CD4-positive, CD25-positive, alpha-beta regulatory T cell (primary cell): ENCODE data around the gene SCAANT1. TPM values are rescaled to one million over a fixed set of nuclear protein-coding genes. Genes with fewer than 3 reads are reported as not detected.
A peak's percentile ranks its signal among the peaks of the same experiment; 100 is the strongest.

Experiments used
- ATAC-seq, 2 donors: fragments of 150-1000 bp; cut with Tn5 transposase; one replicate each; pipeline ENCODE4 v1.10.0; 2021; ENCODE audit warnings: low read depth in 2 of 2, moderate number of reproducible peaks in 2 of 2, moderate library complexity in 1 of 2
- DNase-seq, 3 donors: peaks; one replicate each; pipeline versions ENCODE4 v3.0.0 to v3.0.0-alpha.2; 2012 to 2022; ENCODE audit warnings: mixed read lengths in 1 of 3
- H3K27ac ChIP-seq: one replicate; pipeline ENCODE4 v1.7.0; 2013; ENCODE audit warnings: mild to moderate bottlenecking, low read length; ENCODE audit not compliant: insufficient read depth, poor library complexity, severe bottlenecking
- H3K27me3 ChIP-seq: one replicate; pipeline ENCODE4 v1.7.0; 2013; ENCODE audit warnings: low read length; ENCODE audit not compliant: control insufficient read depth, insufficient read depth
- H3K36me3 ChIP-seq: one replicate; pipeline ENCODE4 v1.7.0; 2013; ENCODE audit warnings: mild to moderate bottlenecking, low read length, moderate library complexity; ENCODE audit not compliant: control insufficient read depth, insufficient read depth
- H3K4me1 ChIP-seq: 2 replicates; pipeline ENCODE4 v1.7.0; 2013; ENCODE audit warnings: mild to moderate bottlenecking, low read length; ENCODE audit not compliant: insufficient read depth, control insufficient read depth, poor library complexity, severe bottlenecking
- H3K4me3 ChIP-seq: one replicate; pipeline ENCODE4 v1.7.0; 2013; ENCODE audit warnings: low read depth, mild to moderate bottlenecking, low read length, moderate library complexity
- H3K9me3 ChIP-seq, 2 experiments: 1 replicate in 1 of 2; 2 replicates in 1 of 2; pipeline ENCODE4 v1.7.0; 2013; ENCODE audit warnings: low read length in 2 of 2, mild to moderate bottlenecking in 1 of 2, moderate library complexity in 1 of 2; ENCODE audit not compliant: control insufficient read depth in 2 of 2
- H3K27ac Mint-ChIP-seq, 3 donors: one replicate each; pipeline ENCODE4 v1.8.0; 2020 to 2022; ENCODE audit warnings: mild to moderate bottlenecking in 3 of 3, mixed read lengths in 3 of 3, moderate library complexity in 2 of 3
- H3K27me3 Mint-ChIP-seq: one replicate; pipeline ENCODE4 v1.8.0; 2022; ENCODE audit warnings: mild to moderate bottlenecking, mixed read lengths
- H3K36me3 Mint-ChIP-seq: one replicate; pipeline ENCODE4 v1.8.0; 2020; ENCODE audit warnings: mixed read lengths
- H3K4me1 Mint-ChIP-seq, 4 donors: one replicate each; pipeline ENCODE4 v1.8.0; 2020 to 2022; ENCODE audit warnings: mixed read lengths in 4 of 4, mild to moderate bottlenecking in 1 of 4
- H3K4me3 Mint-ChIP-seq, 4 donors: one replicate each; pipeline ENCODE4 v1.8.0; 2020 to 2022; ENCODE audit warnings: mild to moderate bottlenecking in 4 of 4, mixed read lengths in 4 of 4, moderate library complexity in 3 of 4
- H3K9me3 Mint-ChIP-seq, 7 donors: one replicate each; pipeline ENCODE4 v1.8.0; 2020 to 2022; ENCODE audit warnings: mixed read lengths in 7 of 7, mild to moderate bottlenecking in 3 of 7, moderate library complexity in 2 of 7
- polyA plus RNA-seq, 4 donors: library from polyadenylated mRNA; unstranded; fragments of 300-500 nt; fragmentation: Illumina TruSeq; gene quantifications; one replicate each; pipeline ENCODE4 v1.2.3, GENCODE V29; 2021
- total RNA-seq: library from RNA; stranded (reverse); gene quantifications from one replicate; pipeline ENCODE4 v1.2.3, GENCODE V29; 2022

Gene SCAANT1
- total RNA-seq (4.7 TPM), polyA plus RNA-seq (not detected)

GRCh38 chr3:63911873-63912767, at the start of gene SCAANT1:
Gene SCAANT1 (minus strand): TSS chr3:63912383.
- ATAC-seq (peak; percentile 63 to 70), DNase-seq (peak; percentile 78 to 89 (median 83))
- H3K27ac ChIP-seq, result peak within 1 kb of the TSS; percentile 94
- H3K27me3 Mint-ChIP-seq, result peaks cover 9% of the 10 kb centered on the region
- H3K4me3 ChIP-seq, result peak within 1 kb of the TSS; percentile 83
- H3K4me1 ChIP-seq, result peaks cover 21% of the 10 kb centered on the region
- peak within 1 kb of the TSS; percentile 91 to 98 (median 92) for H3K4me3 Mint-ChIP-seq
- peaks cover 30 to 50% (median 38%) of the 10 kb centered on the region in 4 donors for H3K4me1 Mint-ChIP-seq
- H3K9me3 ChIP-seq, result no peaks in the 10 kb centered on the region
- H3K27me3 ChIP-seq, result no peaks in the 10 kb centered on the region
- peaks cover 4% of the 10 kb centered on the region for H3K36me3 Mint-ChIP-seq
- H3K27ac Mint-ChIP-seq, result peak within 1 kb of the TSS; percentile 95 to 96 (median 96)
- H3K9me3 Mint-ChIP-seq, result no peaks in the 10 kb centered on the region
- peaks cover 9% of the 10 kb centered on the region for H3K36me3 ChIP-seq

GRCh38 chr3:63961891-63962290, 49.7 kb upstream of the SCAANT1 start:
- Mint-ChIP-seq H3K27ac (peak overlapping the region in 1 of 3 donors; percentile 15), H3K4me1 (peaks cover 34 to 55% (median 45%) of the 10 kb centered on the region in 4 donors), H3K36me3 (no peaks in the 10 kb centered on the region), H3K9me3 (no peaks in the 10 kb centered on the region), H3K4me3 (peak overlapping the region in 1 of 4 donors; percentile 73), H3K27me3 (no peaks in the 10 kb centered on the region)
- no peaks in the 10 kb centered on the region for H3K36me3 ChIP-seq
- ATAC-seq (peak; percentile 89 to 93), DNase-seq (peak in 2 of 3 donors; percentile 73 to 79)
- no peak overlapping the region for H3K4me3 ChIP-seq
- H3K27ac ChIP-seq, result no peak overlapping the region
- H3K27me3 ChIP-seq, result no peaks in the 10 kb centered on the region
- H3K9me3 ChIP-seq, result no peaks in the 10 kb centered on the region
- H3K4me1 ChIP-seq, result peaks cover 15% of the 10 kb centered on the region

- peak overlapping the region in 1 of 4 donors; percentile 33 for H3K4me3 Mint-ChIP-seq
- peak overlapping the region; percentile 52 to 88 (median 59) for H3K27ac Mint-ChIP-seq
- no peak overlapping the region for H3K27ac ChIP-seq
- H3K27me3 ChIP-seq, result no peaks in the 10 kb centered on the region
- no peak for ATAC-seq
- H3K4me1 Mint-ChIP-seq, result peaks cover 40 to 52% (median 41%) of the 10 kb centered on the region in 4 donors
- H3K4me1 ChIP-seq, result no peaks in the 10 kb centered on the region
- H3K36me3 ChIP-seq, result peaks cover 3% of the 10 kb centered on the region
- no peaks in the 10 kb centered on the region for H3K9me3 Mint-ChIP-seq
- H3K36me3 Mint-ChIP-seq, result peaks cover 2% of the 10 kb centered on the region
- H3K9me3 ChIP-seq, result no peaks in the 10 kb centered on the region
- no peak for DNase-seq
- H3K27me3 Mint-ChIP-seq, result no peaks in the 10 kb centered on the region
- no peak overlapping the region for H3K4me3 ChIP-seq
Observed at GRCh38 chr3:63960048-63960711, 48.0 kb upstream of the SCAANT1 start.

GRCh38 chr3:63959146-63959545, 47.0 kb upstream of the SCAANT1 start:
- peak overlapping the region; percentile 10 for H3K27ac ChIP-seq
- H3K27ac Mint-ChIP-seq, result peak overlapping the region in 2 of 3 donors; percentile 81 to 86

GRCh38 chr3:63955830-63956545, 43.8 kb upstream of the SCAANT1 start:
- Histone ChIP-seq H3K9me3 (no peaks in the 10 kb centered on the region), H3K27me3 (no peaks in the 10 kb centered on the region), H3K36me3 (peaks cover 17% of the 10 kb centered on the region), H3K4me3 (no peak overlapping the region), H3K4me1 (peaks cover 15% of the 10 kb centered on the region), H3K27ac (no peak overlapping the region)
- peaks cover 19% of the 10 kb centered on the region for H3K36me3 Mint-ChIP-seq
- no peaks in the 10 kb centered on the region for H3K9me3 Mint-ChIP-seq
- ATAC-seq, result no peak
- H3K4me1 Mint-ChIP-seq, result peaks cover 44 to 59% (median 47%) of the 10 kb centered on the region in 4 donors
- DNase-seq, result no peak
- no peaks in the 10 kb centered on the region for H3K27me3 Mint-ChIP-seq
- H3K27ac Mint-ChIP-seq, result no peak overlapping the region
- no peak overlapping the region for H3K4me3 Mint-ChIP-seq

More at GRCh38 chr3:63959146-63959545, 47.0 kb upstream of the SCAANT1 start:
- H3K36me3 ChIP-seq, result peaks cover 6% of the 10 kb centered on the region
- H3K4me3 ChIP-seq, result no peak overlapping the region
- H3K27me3 Mint-ChIP-seq, result no peaks in the 10 kb centered on the region
- H3K9me3 ChIP-seq, result no peaks in the 10 kb centered on the region
- H3K36me3 Mint-ChIP-seq, result peaks cover 8% of the 10 kb centered on the region
- DNase-seq (no peak), ATAC-seq (no peak)
- H3K4me3 Mint-ChIP-seq, result peak overlapping the region in 1 of 4 donors; percentile 58
- H3K4me1 Mint-ChIP-seq, result peaks cover 39 to 50% (median 42%) of the 10 kb centered on the region in 4 donors
- H3K27me3 ChIP-seq, result no peaks in the 10 kb centered on the region
- H3K9me3 Mint-ChIP-seq, result no peaks in the 10 kb centered on the region
- no peaks in the 10 kb centered on the region for H3K4me1 ChIP-seq

- peak overlapping the region; percentile 51 to 74 (median 55) for H3K27ac Mint-ChIP-seq
- ATAC-seq, result no peak
- H3K4me3 Mint-ChIP-seq, result no peak overlapping the region
Observed at GRCh38 chr3:63955036-63955650, 43.0 kb upstream of the SCAANT1 start.

GRCh38 chr3:63954182-63954581, 42.0 kb upstream of the SCAANT1 start:
- Mint-ChIP-seq H3K4me1 (peaks cover 36 to 66% (median 45%) of the 10 kb centered on the region in 4 donors), H3K9me3 (no peaks in the 10 kb centered on the region), H3K36me3 (peaks cover 19% of the 10 kb centered on the region), H3K4me3 (peak overlapping the region in 1 of 4 donors; percentile 15), H3K27me3 (no peaks in the 10 kb centered on the region), H3K27ac (peak overlapping the region in 1 of 3 donors; percentile 12)
- Histone ChIP-seq H3K4me3 (no peak overlapping the region), H3K4me1 (peaks cover 24% of the 10 kb centered on the region), H3K36me3 (peaks cover 17% of the 10 kb centered on the region), H3K27ac (no peak overlapping the region), H3K27me3 (no peaks in the 10 kb centered on the region), H3K9me3 (no peaks in the 10 kb centered on the region)
- no peak for ATAC-seq
- DNase-seq, result no peak

More at GRCh38 chr3:63955036-63955650, 43.0 kb upstream of the SCAANT1 start:
- Histone ChIP-seq H3K4me1 (peaks cover 24% of the 10 kb centered on the region), H3K4me3 (no peak overlapping the region), H3K27ac (no peak overlapping the region), H3K36me3 (peaks cover 17% of the 10 kb centered on the region), H3K27me3 (no peaks in the 10 kb centered on the region), H3K9me3 (no peaks in the 10 kb centered on the region)
- Mint-ChIP-seq H3K36me3 (peaks cover 19% of the 10 kb centered on the region), H3K9me3 (no peaks in the 10 kb centered on the region), H3K4me1 (peaks cover 41 to 65% (median 45%) of the 10 kb centered on the region in 4 donors), H3K27me3 (no peaks in the 10 kb centered on the region)
- no peak for DNase-seq
